Smooth muscle cell (in vitro differentiated cells): Measurements from ENCODE around the gene RGS3. TPM values are rescaled to one million over a fixed set of nuclear protein-coding genes. Genes with fewer than 3 reads are reported as not detected.

Experiments
- DNase-seq: peaks from one replicate; lab custom pipeline; 2025; ENCODE audit not compliant: unreplicated experiment; lab: John Stamatoyannopoulos, UW
- H2AFZ ChIP-seq: fragments of 200-600 bp; sonication (generic); 2 replicates; pipeline ENCODE4 v1.6.0; 2016; ENCODE audit warnings: antibody characterized with exemption, low read depth, mild to moderate bottlenecking
- H3F3A ChIP-seq: fragments of 200-600 bp; sonication (generic); 2 replicates; pipeline ENCODE4 v1.6.0; 2017; ENCODE audit warnings: antibody characterized with exemption, low read depth
- H3K27ac ChIP-seq: fragments of 200-600 bp; sonication (generic); 2 replicates; pipeline ENCODE4 v1.5.1; 2016; ENCODE audit warnings: low read depth, mild to moderate bottlenecking
- H3K27me3 ChIP-seq: fragments of 200-600 bp; sonication (generic); 2 replicates; pipeline ENCODE4 v1.6.1; 2016; ENCODE audit warnings: low read depth, mild to moderate bottlenecking
- H3K36me3 ChIP-seq: fragments of 200-600 bp; sonication (generic); 2 replicates; pipeline ENCODE4 v1.5.1; 2016; ENCODE audit warnings: low read depth
- H3K4me1 ChIP-seq: fragments of 200-600 bp; sonication (generic); 2 replicates; pipeline ENCODE4 v1.5.1; 2016; ENCODE audit warnings: low read depth
- H3K4me2 ChIP-seq: fragments of 200-600 bp; sonication (generic); 2 replicates; pipeline ENCODE4 v1.6.0; 2016; ENCODE audit warnings: mild to moderate bottlenecking
- H3K4me3 ChIP-seq: fragments of 200-600 bp; sonication (generic); 2 replicates; pipeline ENCODE4 v1.5.1; 2016; ENCODE audit warnings: mild to moderate bottlenecking
- H3K79me2 ChIP-seq: fragments of 200-600 bp; sonication (generic); 2 replicates; pipeline ENCODE4 v1.6.0; 2016; ENCODE audit warnings: low read depth, mild to moderate bottlenecking
- H3K9ac ChIP-seq: fragments of 200-600 bp; sonication (generic); 2 replicates; pipeline ENCODE4 v1.6.0; 2016; ENCODE audit warnings: low read depth
- H3K9me3 ChIP-seq: fragments of 200-600 bp; sonication (generic); replicated peaks from 2 replicates; pipeline ENCODE4 v1.5.1; 2016; ENCODE audit warnings: low read depth
- H4K20me1 ChIP-seq: fragments of 200-600 bp; sonication (generic); 2 replicates; pipeline ENCODE4 v1.6.0; 2016; ENCODE audit warnings: low read depth
- WGBS: methylation state at CpG from one replicate; pipeline ENCODE4 v1.1.7; 2016; ENCODE audit warnings: low lambda C conversion rate; 5-methylcytosine and 5-hydroxymethylcytosine counted together
- polyA plus RNA-seq: library from polyadenylated mRNA; unstranded; fragments of >200 nt; fragmentation: Nextera tagmentation; extraction: Ambion mirVana; gene quantifications from 2 replicates; pipeline ENCODE4 v1.2.1, GENCODE V29; 2016
- total RNA-seq: library from RNA; depleted of rRNA; stranded (reverse); fragments of >200 nt; gene quantifications from 2 replicates; pipeline ENCODE4 v1.2.3, GENCODE V29; 2014
- TF ChIP-seq, protein P1 (sequence below): fragments of 200-600 bp; sonication (generic); IDR thresholded peaks from 2 replicates; pipeline ENCODE4 v1.5.1; 2017; ENCODE audit warnings: borderline replicate concordance, mild to moderate bottlenecking, antibody characterized with exemption; ENCODE audit not compliant: insufficient read depth, poor library complexity, severe bottlenecking

The RGS3 gene
- total and polyA plus RNA-seq, 2 experiments from 2014 or later: 43.8 to 108 TPM

DNA sequence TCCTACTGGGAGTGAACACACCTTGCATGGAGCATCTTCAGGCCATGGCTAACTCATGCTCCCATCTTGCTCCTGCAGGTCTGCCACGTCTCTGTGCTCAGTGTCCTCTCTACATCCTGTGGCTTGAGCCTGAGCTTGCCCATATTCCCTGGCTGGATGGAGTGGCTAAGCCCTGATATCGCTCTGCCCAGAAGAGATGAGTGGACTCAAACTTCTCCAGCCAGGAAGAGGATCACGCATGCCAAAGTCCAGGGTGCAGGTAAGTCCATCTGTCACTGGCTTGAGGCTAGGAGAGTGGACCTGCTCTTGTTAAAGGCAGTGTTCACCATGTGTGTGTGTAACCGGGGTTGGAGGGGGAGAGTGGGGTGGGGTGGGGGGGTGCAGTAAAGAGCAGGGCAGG lies 1.6 kb upstream of the RGS3 start:
- WGBS: 92% methylated on average over 4 of the region's 4 CpGs
- Histone ChIP-seq H4K20me1 (no peaks in the 10 kb centered on the region), H3K36me3 (no peaks in the 10 kb centered on the region), H3K4me3 (no peak overlapping the region), H3K4me1 (peaks cover 17% of the 10 kb centered on the region), H3K9ac (no peak overlapping the region), H3K4me2 (no peak overlapping the region), H3K27ac (no peak overlapping the region), H3F3A (peaks cover 4% of the 10 kb centered on the region), H3K27me3 (peaks cover 20% of the 10 kb centered on the region), H3K9me3 (no peaks in the 10 kb centered on the region), H2AFZ (no peak overlapping the region), H3K79me2 (no peaks in the 10 kb centered on the region)
- TF ChIP-seq, protein P1, sequence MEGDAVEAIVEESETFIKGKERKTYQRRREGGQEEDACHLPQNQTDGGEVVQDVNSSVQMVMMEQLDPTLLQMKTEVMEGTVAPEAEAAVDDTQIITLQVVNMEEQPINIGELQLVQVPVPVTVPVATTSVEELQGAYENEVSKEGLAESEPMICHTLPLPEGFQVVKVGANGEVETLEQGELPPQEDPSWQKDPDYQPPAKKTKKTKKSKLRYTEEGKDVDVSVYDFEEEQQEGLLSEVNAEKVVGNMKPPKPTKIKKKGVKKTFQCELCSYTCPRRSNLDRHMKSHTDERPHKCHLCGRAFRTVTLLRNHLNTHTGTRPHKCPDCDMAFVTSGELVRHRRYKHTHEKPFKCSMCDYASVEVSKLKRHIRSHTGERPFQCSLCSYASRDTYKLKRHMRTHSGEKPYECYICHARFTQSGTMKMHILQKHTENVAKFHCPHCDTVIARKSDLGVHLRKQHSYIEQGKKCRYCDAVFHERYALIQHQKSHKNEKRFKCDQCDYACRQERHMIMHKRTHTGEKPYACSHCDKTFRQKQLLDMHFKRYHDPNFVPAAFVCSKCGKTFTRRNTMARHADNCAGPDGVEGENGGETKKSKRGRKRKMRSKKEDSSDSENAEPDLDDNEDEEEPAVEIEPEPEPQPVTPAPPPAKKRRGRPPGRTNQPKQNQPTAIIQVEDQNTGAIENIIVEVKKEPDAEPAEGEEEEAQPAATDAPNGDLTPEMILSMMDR: no peak
- no peak for DNase-seq

DNA sequence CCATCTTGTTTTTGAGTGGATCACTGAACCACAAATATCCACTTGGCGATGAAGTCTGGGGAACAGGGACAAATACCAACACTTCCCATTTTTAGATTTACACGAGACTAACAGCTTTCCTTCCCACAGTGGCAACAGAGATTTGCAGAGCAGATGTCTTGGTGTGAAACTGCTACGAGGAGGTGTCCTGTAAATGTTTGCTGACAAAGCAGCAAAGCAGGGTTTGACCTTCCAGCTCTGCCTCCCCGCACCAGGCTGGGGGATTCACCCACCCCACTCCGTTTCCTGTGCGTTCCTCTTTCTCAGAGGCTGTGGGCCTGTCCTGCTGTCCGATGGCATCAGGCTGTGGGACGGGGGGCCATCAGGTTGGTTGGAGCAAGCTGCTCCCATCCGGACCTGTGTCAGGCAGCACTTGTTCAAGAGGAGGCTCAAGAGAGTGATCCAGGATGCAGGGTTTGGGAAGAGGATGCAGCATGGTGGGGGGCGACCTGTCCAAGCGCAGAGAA lies 693 bp upstream of the RGS3 start:
- 68% methylated on average over 11 of the region's 11 CpGs for WGBS
- Histone ChIP-seq H3K4me3 (no peak overlapping the region), H3K27ac (no peak overlapping the region), H4K20me1 (no peaks in the 10 kb centered on the region), H3K9ac (no peak overlapping the region), H3K27me3 (peaks cover 20% of the 10 kb centered on the region), H3K4me1 (peaks cover 17% of the 10 kb centered on the region), H3F3A (peaks cover 4% of the 10 kb centered on the region), H3K4me2 (no peak overlapping the region), H3K79me2 (no peaks in the 10 kb centered on the region), H3K36me3 (no peaks in the 10 kb centered on the region), H3K9me3 (no peaks in the 10 kb centered on the region), H2AFZ (no peak overlapping the region)
- DNase-seq: no peak
- TF ChIP-seq, protein P1: no peak

DNA sequence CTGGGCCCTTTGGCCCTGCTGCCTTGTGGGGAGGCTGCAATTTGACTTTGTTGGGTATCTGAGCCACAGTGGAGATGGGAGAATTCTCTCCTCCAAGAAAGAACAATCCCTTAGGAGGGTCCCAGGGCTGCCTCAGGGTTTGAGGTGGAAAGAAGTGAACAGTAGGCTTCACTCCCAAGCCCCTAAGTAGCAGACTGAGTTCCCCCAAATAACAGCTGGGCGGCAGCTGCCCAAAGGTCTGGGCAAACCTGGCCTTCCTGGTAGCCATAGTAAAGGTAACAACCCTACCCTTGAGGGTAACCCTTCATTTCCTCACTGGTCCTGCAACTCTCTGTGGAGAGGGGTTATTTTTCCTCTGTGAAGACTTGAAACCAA lies 746 bp downstream of the RGS3 start:
- Histone ChIP-seq H3K27ac (no peak overlapping the region), H4K20me1 (no peaks in the 10 kb centered on the region), H3F3A (peaks cover 4% of the 10 kb centered on the region), H3K79me2 (no peaks in the 10 kb centered on the region), H3K4me1 (peaks cover 17% of the 10 kb centered on the region), H3K4me3 (peak overlapping the region; percentile 45), H3K9ac (no peak overlapping the region), H3K27me3 (peaks cover 20% of the 10 kb centered on the region), H3K4me2 (no peak overlapping the region), H3K36me3 (no peaks in the 10 kb centered on the region), H3K9me3 (no peaks in the 10 kb centered on the region), H2AFZ (no peak overlapping the region)
- no peak for DNase-seq
- 100% methylated on average over 1 of the region's 1 CpG for WGBS
- TF ChIP-seq, protein P1: no peak

DNA sequence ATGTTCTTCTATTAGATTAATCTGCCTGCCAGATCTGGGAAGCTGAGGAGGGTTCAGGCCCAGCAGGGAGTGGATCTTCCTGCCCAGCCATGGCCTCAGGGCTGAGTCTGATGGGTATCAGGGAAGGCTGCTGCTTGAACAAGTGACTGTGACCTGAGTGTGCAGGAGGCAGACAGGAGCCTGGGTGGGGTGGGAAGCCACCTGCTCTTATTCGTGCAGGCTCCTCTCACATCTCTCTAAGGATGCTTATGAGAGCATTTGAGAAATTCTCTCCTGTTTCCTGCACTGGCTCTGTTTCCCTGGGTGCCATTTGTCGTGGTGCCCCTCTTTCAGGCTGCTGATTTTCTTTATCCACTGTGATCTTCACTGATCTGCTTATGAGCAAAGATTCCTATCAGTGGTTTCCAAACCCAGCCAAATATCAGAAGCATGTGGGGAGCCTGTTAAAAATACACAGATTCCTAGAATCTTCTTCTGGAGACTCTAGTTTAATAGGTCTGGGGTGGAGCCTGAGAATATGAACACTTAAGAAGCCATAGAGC lies 2.1 kb downstream of the RGS3 start:
- Histone ChIP-seq H2AFZ (no peak overlapping the region), H4K20me1 (no peaks in the 10 kb centered on the region), H3K4me3 (no peak overlapping the region), H3F3A (peaks cover 4% of the 10 kb centered on the region), H3K4me2 (no peak overlapping the region), H3K27me3 (peaks cover 20% of the 10 kb centered on the region), H3K27ac (no peak overlapping the region), H3K36me3 (no peaks in the 10 kb centered on the region), H3K9ac (no peak overlapping the region), H3K4me1 (peaks cover 17% of the 10 kb centered on the region), H3K79me2 (no peaks in the 10 kb centered on the region), H3K9me3 (no peaks in the 10 kb centered on the region)
- DNase-seq: no peak
- TF ChIP-seq, protein P1: no peak
- 75% methylated on average over 2 of the region's 2 CpGs for WGBS
